ENCODE data around the gene LY6G5B.

- no peak for TF ChIP-seq CTCF (IDR thresholded peaks at IDR 0.05)
- no peak for TF ChIP-seq POLR2A (IDR thresholded peaks at IDR 0.05)
- no peak for TF ChIP-seq POLR2AphosphoS5 (IDR thresholded peaks at IDR 0.05)
- TF ChIP-seq EP300 (IDR thresholded peaks at IDR 0.05; ENCODE audit: low read depth) = no peak
Measured at GRCh38 chr6:31643818-31644454, 25.8 kb upstream of the LY6G5B start.
